Endothelial cell (in vitro differentiated cells): ENCODE data around the gene DAPK3. TPM values are rescaled to one million over a fixed set of nuclear protein-coding genes. Genes with fewer than 3 reads are reported as not detected.
A peak's percentile ranks its signal among the peaks of the same experiment; 100 is the strongest.

Experiments
- DNase-seq: peaks from one replicate; pipeline ENCODE4 v3.0.0; 2021; ENCODE audit warnings: low spot score
- H3K27ac Mint-ChIP-seq: one replicate; pipeline ENCODE4 v1.8.0; 2021; ENCODE audit warnings: mixed read lengths, inconsistent platforms; ENCODE audit not compliant: unreplicated experiment
- H3K27me3 Mint-ChIP-seq: one replicate; pipeline ENCODE4 v1.8.0; 2021; ENCODE audit warnings: mild to moderate bottlenecking, moderate library complexity, mixed read lengths, inconsistent platforms; ENCODE audit not compliant: unreplicated experiment
- H3K36me3 Mint-ChIP-seq: one replicate; pipeline ENCODE4 v1.8.0; 2021; ENCODE audit warnings: mild to moderate bottlenecking, low read depth, mixed read lengths, inconsistent platforms; ENCODE audit not compliant: unreplicated experiment
- H3K4me1 Mint-ChIP-seq: one replicate; pipeline ENCODE4 v1.8.0; 2021; ENCODE audit warnings: mild to moderate bottlenecking, mixed read lengths, inconsistent platforms; ENCODE audit not compliant: unreplicated experiment
- H3K4me3 Mint-ChIP-seq: one replicate; pipeline ENCODE4 v1.8.0; 2021; ENCODE audit warnings: mild to moderate bottlenecking, mixed read lengths, inconsistent platforms; ENCODE audit not compliant: unreplicated experiment
- H3K9me3 Mint-ChIP-seq: one replicate; pipeline ENCODE4 v1.8.0; 2021; ENCODE audit warnings: mixed read lengths, inconsistent platforms; ENCODE audit not compliant: unreplicated experiment
- total RNA-seq: library from RNA; stranded (reverse); fragmentation: NEBNext Ultra II Directional; extraction: Animal tissue kit (Norgen Biotek cat#: 25700); gene quantifications from one replicate; pipeline ENCODE4 v1.2.1, GENCODE V29; 2021; ENCODE audit not compliant: unreplicated experiment
- TF ChIP-seq, protein P1 (sequence below): fragments of 200-600 bp; sonication (generic); IDR thresholded peaks from one replicate; pipeline ENCODE4 v1.5.0; 2021; ENCODE audit warnings: antibody characterized with exemption; ENCODE audit not compliant: unreplicated experiment

DAPK3 gene
- total RNA-seq, 1 donor from 2014 or later = 316 TPM

DNA sequence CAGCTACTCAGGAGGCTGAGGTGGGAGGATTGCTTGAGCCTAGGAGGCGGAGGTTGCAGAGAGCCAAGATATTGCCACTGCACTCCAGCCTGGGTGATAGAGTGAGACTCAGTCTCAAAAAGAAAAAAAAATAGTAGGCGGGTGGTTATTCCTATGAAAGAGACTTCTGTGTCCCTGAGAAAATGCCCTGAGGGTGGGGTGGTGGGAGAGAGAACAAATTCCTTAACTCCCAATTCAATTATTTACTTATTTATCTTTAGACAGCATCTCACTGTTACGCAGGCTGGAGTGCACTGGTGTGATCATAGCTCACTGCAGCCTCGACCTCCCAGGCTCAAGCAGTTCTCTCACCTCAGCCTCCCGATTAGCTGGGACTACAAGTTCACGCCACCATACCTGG is 24.7 kb upstream of the DAPK3 start:
- Mint-ChIP-seq H3K27me3 (peaks cover 4% of the 10 kb centered on the region), H3K36me3 (no peaks in the 10 kb centered on the region), H3K4me1 (no peaks in the 10 kb centered on the region), H3K27ac (no peak overlapping the region), H3K9me3 (no peaks in the 10 kb centered on the region), H3K4me3 (no peak overlapping the region)
- TF ChIP-seq, protein P1, sequence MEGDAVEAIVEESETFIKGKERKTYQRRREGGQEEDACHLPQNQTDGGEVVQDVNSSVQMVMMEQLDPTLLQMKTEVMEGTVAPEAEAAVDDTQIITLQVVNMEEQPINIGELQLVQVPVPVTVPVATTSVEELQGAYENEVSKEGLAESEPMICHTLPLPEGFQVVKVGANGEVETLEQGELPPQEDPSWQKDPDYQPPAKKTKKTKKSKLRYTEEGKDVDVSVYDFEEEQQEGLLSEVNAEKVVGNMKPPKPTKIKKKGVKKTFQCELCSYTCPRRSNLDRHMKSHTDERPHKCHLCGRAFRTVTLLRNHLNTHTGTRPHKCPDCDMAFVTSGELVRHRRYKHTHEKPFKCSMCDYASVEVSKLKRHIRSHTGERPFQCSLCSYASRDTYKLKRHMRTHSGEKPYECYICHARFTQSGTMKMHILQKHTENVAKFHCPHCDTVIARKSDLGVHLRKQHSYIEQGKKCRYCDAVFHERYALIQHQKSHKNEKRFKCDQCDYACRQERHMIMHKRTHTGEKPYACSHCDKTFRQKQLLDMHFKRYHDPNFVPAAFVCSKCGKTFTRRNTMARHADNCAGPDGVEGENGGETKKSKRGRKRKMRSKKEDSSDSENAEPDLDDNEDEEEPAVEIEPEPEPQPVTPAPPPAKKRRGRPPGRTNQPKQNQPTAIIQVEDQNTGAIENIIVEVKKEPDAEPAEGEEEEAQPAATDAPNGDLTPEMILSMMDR = no peak
- DNase-seq = no peak

DNA sequence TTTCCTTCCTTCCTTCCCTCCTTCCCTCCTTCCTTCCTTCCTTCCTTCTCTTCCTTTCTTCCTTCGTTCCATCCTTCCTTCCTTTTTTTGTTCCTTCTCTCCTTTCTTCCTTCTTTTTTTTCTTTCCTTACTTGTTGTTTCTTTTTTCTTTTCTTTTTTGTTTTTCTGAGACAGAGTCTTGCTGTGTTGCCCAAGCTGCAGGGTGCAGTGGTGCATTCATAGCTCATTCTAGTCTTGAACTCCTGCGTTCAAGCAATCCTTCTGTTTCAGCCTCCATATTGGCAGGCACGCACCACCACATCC is 19.9 kb upstream of the DAPK3 start:
- H3K27ac Mint-ChIP-seq = no peak overlapping the region
- H3K4me3 Mint-ChIP-seq = no peak overlapping the region
- no peak for DNase-seq
- no peaks in the 10 kb centered on the region for H3K36me3 Mint-ChIP-seq
- H3K9me3 Mint-ChIP-seq = no peaks in the 10 kb centered on the region
- peaks cover 6% of the 10 kb centered on the region for H3K27me3 Mint-ChIP-seq
- TF ChIP-seq, protein P1 = no peak
- H3K4me1 Mint-ChIP-seq = peaks cover 9% of the 10 kb centered on the region

DNA sequence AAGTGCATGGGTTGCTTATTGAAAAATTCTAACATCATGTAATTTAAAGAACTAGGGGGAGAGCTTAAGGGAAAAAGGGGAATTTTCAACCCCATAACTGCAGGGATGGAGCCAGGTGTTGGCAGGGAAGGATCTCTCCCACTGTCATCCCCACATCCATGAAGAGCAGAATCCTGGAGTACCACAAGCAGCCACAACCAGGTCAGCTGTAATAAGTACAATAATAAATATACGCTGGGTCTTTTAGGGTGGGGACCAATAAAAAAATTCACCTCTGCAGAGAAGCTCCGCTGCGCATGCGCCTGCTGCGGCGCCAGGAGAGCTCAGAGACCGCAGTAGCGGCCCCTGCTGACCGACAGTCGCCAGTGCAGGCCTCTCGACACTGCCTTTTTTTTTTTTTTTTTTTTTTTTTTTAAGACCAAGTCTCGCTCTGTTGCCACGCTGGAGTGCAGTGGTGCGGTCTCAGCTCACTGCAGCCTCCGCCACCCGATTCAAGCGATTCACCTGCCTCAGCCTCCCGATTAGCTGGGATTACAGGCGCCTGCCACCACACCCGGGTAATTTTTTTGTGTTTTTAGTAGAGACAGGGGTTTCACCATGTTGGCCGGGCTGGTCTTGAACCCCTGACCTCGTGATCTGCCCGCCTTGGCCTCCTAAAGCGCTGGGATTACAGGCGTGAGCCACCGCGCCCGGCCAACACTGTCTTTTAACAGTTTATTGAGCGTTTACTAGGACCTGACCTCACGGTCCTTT is 16.9 kb upstream of the DAPK3 start:
- peaks cover 20% of the 10 kb centered on the region for H3K36me3 Mint-ChIP-seq
- peaks cover 27% of the 10 kb centered on the region for H3K4me1 Mint-ChIP-seq
- H3K4me3 Mint-ChIP-seq = no peak overlapping the region

DNA sequence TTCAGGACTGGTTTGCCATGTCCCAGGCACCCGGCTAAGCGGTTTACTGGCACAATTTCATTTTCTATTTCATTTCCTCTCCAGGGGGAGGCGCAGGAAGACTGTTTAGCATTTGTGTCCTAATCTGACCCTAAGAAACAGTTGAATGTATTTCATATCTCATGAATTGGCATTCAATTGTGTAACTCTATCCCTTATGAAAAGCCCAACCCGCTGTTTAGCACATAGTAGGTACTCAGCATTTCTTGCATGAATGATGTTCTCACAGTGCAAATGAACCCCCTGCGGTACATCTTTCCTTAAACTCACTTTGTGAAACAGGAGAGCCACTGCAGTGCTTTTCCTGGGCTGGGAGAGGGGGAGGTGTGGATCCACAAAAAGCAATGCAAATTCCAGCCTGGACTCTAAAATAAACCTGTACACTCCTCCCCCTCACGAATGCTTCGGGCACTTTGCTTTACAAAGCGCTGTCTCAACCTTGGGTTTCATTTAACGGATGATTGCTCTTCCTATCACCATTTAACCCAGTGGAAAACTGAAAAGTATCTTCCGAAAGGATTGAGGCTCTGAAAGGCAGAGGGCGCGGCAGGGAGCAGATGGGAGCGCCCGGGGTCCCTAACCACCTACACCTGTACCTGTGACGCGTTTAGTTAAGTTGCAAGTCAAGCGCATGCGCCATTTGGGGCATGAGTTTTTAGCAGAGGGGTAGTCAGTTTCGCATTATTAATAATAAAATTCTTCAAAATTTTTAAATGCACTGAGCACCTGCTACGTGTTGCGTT is 15.6 kb upstream of the DAPK3 start:
- Mint-ChIP-seq H3K4me3 (peak overlapping the region; percentile 99), H3K9me3 (no peaks in the 10 kb centered on the region), H3K36me3 (peaks cover 25% of the 10 kb centered on the region), H3K4me1 (peaks cover 27% of the 10 kb centered on the region), H3K27ac (peak overlapping the region; percentile 76), H3K27me3 (peaks cover 17% of the 10 kb centered on the region)
- DNase-seq = no peak
- TF ChIP-seq, protein P1 = peak; percentile 23

More for the DNA sequence above, 16.9 kb upstream of the DAPK3 start:
- no peak overlapping the region for H3K27ac Mint-ChIP-seq
- H3K9me3 Mint-ChIP-seq = no peaks in the 10 kb centered on the region
- peaks cover 17% of the 10 kb centered on the region for H3K27me3 Mint-ChIP-seq
- DNase-seq = peak; percentile 83
- TF ChIP-seq, protein P1 = peak; percentile 87

DNA sequence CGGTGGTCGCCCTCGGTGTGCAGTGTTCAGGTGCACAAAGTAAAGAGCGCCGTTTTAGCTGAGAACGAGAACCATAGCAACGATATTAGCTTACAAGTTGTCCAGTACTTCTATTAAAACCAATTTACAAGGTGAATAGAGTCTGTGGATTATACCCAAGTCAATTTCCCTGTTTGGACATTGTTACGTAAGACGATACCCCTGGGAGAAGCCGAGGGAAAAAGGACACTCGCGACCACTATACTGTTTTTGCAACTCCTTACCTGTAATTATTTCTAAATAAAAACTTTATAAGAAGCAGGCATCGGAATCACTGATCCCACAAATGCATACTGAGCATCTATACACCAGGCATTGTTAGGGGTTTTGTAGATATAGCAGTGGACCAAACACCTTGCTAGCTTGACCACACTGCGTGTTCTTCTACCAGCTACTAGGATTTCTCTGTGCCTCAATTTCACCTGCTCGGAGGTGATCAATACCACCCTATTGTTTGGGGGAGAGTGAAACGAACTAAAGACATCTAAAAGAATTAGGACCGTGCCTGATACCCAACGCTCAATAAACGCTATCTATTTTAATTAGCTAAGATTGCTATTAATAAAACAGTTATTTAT is 14.9 kb upstream of the DAPK3 start:
- Mint-ChIP-seq H3K9me3 (no peaks in the 10 kb centered on the region), H3K4me3 (peak overlapping the region; percentile 99), H3K27ac (no peak overlapping the region), H3K4me1 (peaks cover 27% of the 10 kb centered on the region), H3K36me3 (peaks cover 29% of the 10 kb centered on the region), H3K27me3 (peaks cover 20% of the 10 kb centered on the region)
- TF ChIP-seq, protein P1 = no peak
- DNase-seq = no peak
